Parathyroid adenoma (tissue), 2 donors: ENCODE measurements around the gene DHX40.

Experiments
- H2AFZ ChIP-seq: fragments of 300-600 bp; sonication (generic); one replicate; pipeline ENCODE4 v1.7.0; 2017; ENCODE audit warnings: antibody characterized with exemption, mild to moderate bottlenecking
- H3K27ac ChIP-seq: fragments of 300-600 bp; sonication (generic); one replicate; pipeline ENCODE4 v1.7.0; 2017
- H3K27me3 ChIP-seq: fragments of 300-600 bp; sonication (generic); one replicate; pipeline ENCODE4 v1.7.0; 2017; ENCODE audit warnings: low read length; ENCODE audit not compliant: control insufficient read depth, insufficient read depth
- H3K36me3 ChIP-seq: fragments of 300-600 bp; sonication (generic); one replicate; pipeline ENCODE4 v1.7.0; 2017; ENCODE audit warnings: low read length; ENCODE audit not compliant: control insufficient read depth, insufficient read depth
- H3K4me1 ChIP-seq: fragments of 300-600 bp; sonication (generic); one replicate; pipeline ENCODE4 v1.7.0; 2017; ENCODE audit warnings: control low read depth
- H3K4me2 ChIP-seq: fragments of 300-600 bp; sonication (generic); one replicate; pipeline ENCODE4 v1.7.0; 2017; ENCODE audit warnings: low read length
- H3K4me3 ChIP-seq: fragments of 300-600 bp; sonication (generic); one replicate; pipeline ENCODE4 v1.7.0; 2017; ENCODE audit warnings: low read depth, low read length
- H3K79me2 ChIP-seq: fragments of 300-600 bp; sonication (generic); one replicate; pipeline ENCODE4 v1.7.0; 2017; ENCODE audit warnings: control low read depth
- H3K9ac ChIP-seq: fragments of 300-600 bp; sonication (generic); one replicate; pipeline ENCODE4 v1.7.0; 2017; ENCODE audit warnings: mild to moderate bottlenecking
- H3K9me3 ChIP-seq: fragments of 300-600 bp; sonication (generic); one replicate; pipeline ENCODE4 v1.7.0; 2017; ENCODE audit warnings: low read length; ENCODE audit not compliant: control insufficient read depth
- CTCF ChIP-seq: fragments of 300-600 bp; sonication (generic); IDR thresholded peaks from one replicate; pipeline ENCODE4 v1.7.0; 2017; ENCODE audit warnings: antibody characterized with exemption, mild to moderate bottlenecking
- donor health status: primary hyperparathyroidism.

Gene DHX40

DNA sequence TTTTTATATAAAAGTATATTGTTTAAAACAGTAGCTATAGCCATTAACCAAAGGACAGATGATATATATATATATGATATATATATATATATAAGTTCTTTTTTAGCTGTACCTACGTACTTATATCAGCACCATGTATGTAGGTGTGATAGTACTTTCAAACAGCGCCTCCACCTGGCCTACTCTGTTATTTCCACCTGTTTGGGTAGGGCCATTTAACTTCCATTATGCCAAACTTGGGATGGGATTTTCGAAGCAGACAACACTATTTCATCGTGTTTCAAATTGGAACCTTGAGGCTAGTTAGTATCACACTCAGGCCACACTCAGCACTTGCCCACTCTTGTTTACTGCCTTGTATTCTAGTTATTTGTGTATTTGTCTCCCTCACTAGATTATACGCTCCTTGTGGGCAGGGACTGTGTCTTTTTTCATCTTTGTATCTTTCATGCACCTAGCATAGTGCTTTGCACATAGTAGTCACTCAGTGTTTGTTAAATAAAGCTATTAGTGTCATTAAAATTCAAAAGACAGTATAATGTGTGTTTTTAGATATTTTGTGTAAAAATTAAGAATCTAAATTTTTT lies 42.5 kb downstream of the DHX40 start:
- Histone ChIP-seq H3K9ac (no peak overlapping the region), H3K27ac (no peak overlapping the region), H3K4me2 (no peak overlapping the region), H2AFZ (no peak overlapping the region), H3K36me3 (no peaks in the 10 kb centered on the region), H3K9me3 (no peaks in the 10 kb centered on the region), H3K4me3 (no peak overlapping the region), H3K27me3 (no peaks in the 10 kb centered on the region), H3K79me2 (no peaks in the 10 kb centered on the region), H3K4me1 (no peaks in the 10 kb centered on the region)
- no peak for TF ChIP-seq CTCF

DNA sequence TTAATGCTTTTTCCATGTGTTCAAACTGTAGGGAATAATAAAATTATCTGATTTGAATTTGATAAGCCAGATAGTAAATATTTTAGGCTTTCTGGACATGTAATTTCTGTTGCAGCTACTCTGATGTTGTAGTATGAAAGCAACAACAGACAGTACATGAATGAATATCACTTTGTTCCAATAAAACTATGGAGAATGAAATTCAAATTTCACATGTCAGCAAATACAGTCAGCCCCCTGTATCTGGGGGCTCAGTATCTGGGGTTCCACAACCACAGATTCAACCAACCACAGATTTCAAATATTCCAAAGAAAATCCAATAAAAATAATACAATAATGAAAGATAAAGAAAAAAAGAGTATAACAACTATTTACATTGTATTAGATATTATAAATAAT lies 46.1 kb downstream of the DHX40 start:
- Histone ChIP-seq H3K4me3 (no peak overlapping the region), H3K27me3 (no peaks in the 10 kb centered on the region), H3K4me2 (no peak overlapping the region), H3K27ac (no peak overlapping the region), H3K4me1 (no peaks in the 10 kb centered on the region), H2AFZ (no peak overlapping the region), H3K9me3 (no peaks in the 10 kb centered on the region), H3K9ac (no peak overlapping the region), H3K36me3 (no peaks in the 10 kb centered on the region), H3K79me2 (no peaks in the 10 kb centered on the region)
- no peak for TF ChIP-seq CTCF

GRCh38 chr17:59616253-59616920 lies 51.0 kb downstream of the DHX40 start:
- Histone ChIP-seq H3K27me3 (no peaks in the 10 kb centered on the region), H3K9ac (no peak overlapping the region), H3K36me3 (no peaks in the 10 kb centered on the region), H3K27ac (no peak overlapping the region), H2AFZ (no peak overlapping the region), H3K4me3 (no peak overlapping the region), H3K79me2 (peaks cover 8% of the 10 kb centered on the region), H3K9me3 (no peaks in the 10 kb centered on the region), H3K4me2 (no peak overlapping the region), H3K4me1 (peaks cover 5% of the 10 kb centered on the region)
- no peak for TF ChIP-seq CTCF

GRCh38 chr17:59617156-59617732 lies 51.8 kb downstream of the DHX40 start:
- Histone ChIP-seq H3K79me2 (peaks cover 16% of the 10 kb centered on the region), H3K36me3 (no peaks in the 10 kb centered on the region), H3K9me3 (no peaks in the 10 kb centered on the region), H3K4me2 (no peak overlapping the region), H3K27ac (no peak overlapping the region), H3K9ac (no peak overlapping the region), H3K4me3 (no peak overlapping the region), H2AFZ (no peak overlapping the region), H3K4me1 (peaks cover 5% of the 10 kb centered on the region), H3K27me3 (no peaks in the 10 kb centered on the region)
- TF ChIP-seq CTCF = no peak

DNA sequence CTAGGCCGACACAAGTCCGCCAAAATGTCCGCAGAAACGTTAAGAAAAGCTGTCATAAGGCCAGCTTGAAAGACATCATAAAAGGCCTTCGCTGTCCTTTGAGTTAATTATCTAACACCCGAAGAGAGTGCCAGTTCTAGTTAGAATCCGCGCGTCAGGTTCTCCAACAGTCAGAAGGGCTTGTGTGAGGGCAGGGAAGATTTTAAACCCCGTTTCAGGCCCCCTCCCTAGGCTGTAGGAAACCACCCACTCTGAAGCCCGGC lies 53.6 kb downstream of the DHX40 start:
- Histone ChIP-seq H3K9ac (peak overlapping the region; percentile 100), H2AFZ (peak overlapping the region; percentile 96), H3K4me1 (peaks cover 14% of the 10 kb centered on the region), H3K27ac (peak overlapping the region; percentile 96), H3K79me2 (peaks cover 28% of the 10 kb centered on the region), H3K4me2 (peak overlapping the region; percentile 84), H3K4me3 (peak overlapping the region; percentile 100), H3K9me3 (no peaks in the 10 kb centered on the region), H3K27me3 (no peaks in the 10 kb centered on the region), H3K36me3 (no peaks in the 10 kb centered on the region)
- TF ChIP-seq CTCF = no peak
